ENCODE data around the gene WDR38. TPM values are rescaled to one million over a fixed set of nuclear protein-coding genes. Genes with fewer than 3 reads are reported as not detected.

Gene WDR38
- total and polyA plus RNA-seq, 2 of the 13 experiments (the other 11 are each of a cell fraction or from before 2014, with no cell fraction given), result not detected

- TF ChIP-seq ZNF234 (CRISPR knock-in tag; conservative IDR thresholded peaks at IDR 0.05) (no peak), ZNF280D (CRISPR knock-in tag; IDR thresholded peaks at IDR 0.05) (no peak), SKIL (CRISPR knock-in tag; IDR thresholded peaks at IDR 0.05; ENCODE audit: borderline replicate concordance) (no peak), CREB3 (CRISPR knock-in tag; IDR thresholded peaks at IDR 0.05) (0 out of 2 replicates have a peak, but pooled peaks have one; percentile 73), IRX3 (CRISPR knock-in tag; IDR thresholded peaks at IDR 0.05; ENCODE audit: borderline replicate concordance, low read depth) (0 out of 2 replicates have a peak, but pooled peaks have one; percentile 14), ZFP62 (CRISPR knock-in tag; IDR thresholded peaks at IDR 0.05) (no peak), WIZ (CRISPR knock-in tag; IDR thresholded peaks at IDR 0.05) (no peak), NKX3-1 (CRISPR knock-in tag; IDR thresholded peaks at IDR 0.05) (peak; percentile 15; the same call in 1 of the 2 replicates), ARHGAP35 (CRISPR knock-in tag; IDR thresholded peaks at IDR 0.05; ENCODE audit: borderline replicate concordance) (no peak), ATM (IDR thresholded peaks at IDR 0.05; ENCODE audit: borderline replicate concordance) (no peak), ZNF441 (CRISPR knock-in tag; IDR thresholded peaks at IDR 0.05; ENCODE audit: borderline replicate concordance) (no peak), MYC (CRISPR knock-in tag; IDR thresholded peaks at IDR 0.05; ENCODE audit: borderline replicate concordance) (0 out of 2 replicates have a peak, but pooled peaks have one; percentile 10), ZNF431 (CRISPR knock-in tag; IDR thresholded peaks at IDR 0.05; ENCODE audit: borderline replicate concordance, low read depth) (no peak), CC2D1A (CRISPR knock-in tag; IDR thresholded peaks at IDR 0.05) (no peak), ZNF792 (CRISPR knock-in tag; IDR thresholded peaks at IDR 0.05) (no peak), ATF6 (CRISPR knock-in tag; conservative IDR thresholded peaks at IDR 0.05) (no peak), HOXA5 (CRISPR knock-in tag; IDR thresholded peaks at IDR 0.05) (no peak), NFKB2 (CRISPR knock-in tag; IDR thresholded peaks at IDR 0.05; ENCODE audit: borderline replicate concordance) (peak; percentile 51; the same call in 1 of the 2 replicates), SNAPC2 (CRISPR knock-in tag; IDR thresholded peaks at IDR 0.05) (no peak), HMGA1 (CRISPR knock-in tag; conservative IDR thresholded peaks at IDR 0.05) (no peak), HDAC2 (CRISPR knock-in tag; IDR thresholded peaks at IDR 0.05) (no peak), ZNF737 (CRISPR knock-in tag; IDR thresholded peaks at IDR 0.05; ENCODE audit: borderline replicate concordance) (0 out of 2 replicates have a peak, but pooled peaks have one; percentile 57)
Observed at GRCh38 chr9:124869466-124869985, 16.3 kb downstream of the WDR38 start (continued).
